ENCODE measurements around the gene RAP1GAP. TPM values are rescaled to one million over a fixed set of nuclear protein-coding genes. Genes with fewer than 3 reads are reported as not detected.

Gene RAP1GAP
- total RNA-seq, 1 donor from 2014 or later, result 0.64 TPM

GRCh38 chr1:21624571-21625389 lies 44.4 kb downstream of the RAP1GAP start:
- Histone ChIP-seq H3K4me3 (no peak overlapping the region), H3K27ac (no peak overlapping the region), H3K27me3 (peaks cover 5% of the 10 kb centered on the region), H3K36me3 (no peaks in the 10 kb centered on the region), H3K4me1 (no peaks in the 10 kb centered on the region), H3K9me3 (no peaks in the 10 kb centered on the region)
- TF ChIP-seq CTCF (IDR thresholded peaks at IDR 0.05), result no peak
- no peak for DNase-seq (ENCODE audit: low spot score in 2 of 2)
- intact Hi-C loops (cut with DNase I), result no loop called here

GRCh38 chr1:21623410-21623961 lies 45.7 kb downstream of the RAP1GAP start:
- Histone ChIP-seq H3K27ac (no peak overlapping the region), H3K36me3 (no peaks in the 10 kb centered on the region), H3K9me3 (no peaks in the 10 kb centered on the region), H3K27me3 (peaks cover 5% of the 10 kb centered on the region), H3K4me1 (no peaks in the 10 kb centered on the region), H3K4me3 (no peak overlapping the region)
- TF ChIP-seq CTCF (IDR thresholded peaks at IDR 0.05), result no peak
- intact Hi-C loops (cut with DNase I), result no loop called here
- DNase-seq (ENCODE audit: low spot score in 2 of 2), result no peak

GRCh38 chr1:21622466-21623315 lies 46.5 kb downstream of the RAP1GAP start:
- no peak for DNase-seq (ENCODE audit: low spot score in 2 of 2)
- no peak for TF ChIP-seq CTCF (IDR thresholded peaks at IDR 0.05)
- no peaks in the 10 kb centered on the region for H3K36me3 ChIP-seq
- intact Hi-C loops (cut with DNase I), result no loop called here
- peaks cover 5% of the 10 kb centered on the region for H3K27me3 ChIP-seq
- no peaks in the 10 kb centered on the region for H3K9me3 ChIP-seq
- no peak overlapping the region for H3K27ac ChIP-seq
- no peaks in the 10 kb centered on the region for H3K4me1 ChIP-seq
- peak overlapping the region in 1 of 2 donors; percentile 39 for H3K4me3 ChIP-seq

- no peak for DNase-seq (ENCODE audit: low spot score in 2 of 2)
- no peak overlapping the region for H3K4me3 ChIP-seq
- no peak for TF ChIP-seq CTCF (IDR thresholded peaks at IDR 0.05)
- H3K27me3 ChIP-seq, result peaks cover 5% of the 10 kb centered on the region
- no peaks in the 10 kb centered on the region for H3K4me1 ChIP-seq
- H3K9me3 ChIP-seq, result no peaks in the 10 kb centered on the region
- no peak overlapping the region for H3K27ac ChIP-seq
- no peaks in the 10 kb centered on the region for H3K36me3 ChIP-seq
- intact Hi-C loops (cut with DNase I), result no loop called here
These were observed 47.3 kb downstream of the RAP1GAP start for GRCh38 chr1:21621761-21622436.

GRCh38 chr1:21621051-21621450 lies 48.1 kb downstream of the RAP1GAP start:
- H3K4me1 ChIP-seq, result no peaks in the 10 kb centered on the region
- H3K27ac ChIP-seq, result no peak overlapping the region
- H3K9me3 ChIP-seq, result no peaks in the 10 kb centered on the region
- intact Hi-C loops (cut with DNase I), result no loop called here
- no peaks in the 10 kb centered on the region for H3K36me3 ChIP-seq
- peaks cover 5% of the 10 kb centered on the region for H3K27me3 ChIP-seq
- H3K4me3 ChIP-seq, result no peak overlapping the region
- DNase-seq (ENCODE audit: low spot score in 2 of 2), result no peak
- TF ChIP-seq CTCF (IDR thresholded peaks at IDR 0.05), result no peak
